Adrenal gland (tissue), 12 donors: ENCODE measurements around the gene MRPS2. TPM values are rescaled to one million over a fixed set of nuclear protein-coding genes. Genes with fewer than 3 reads are reported as not detected.
A peak's percentile ranks its signal among the peaks of the same experiment; 100 is the strongest.

Experiments
- DNase-seq, 7 donors: peaks; one replicate each; pipeline ENCODE4 v3.0.0-alpha.2; 2019 to 2020
- H3K27ac ChIP-seq, 5 donors: fragments of 200-600 bp; sonication (generic) in 4 of 5; 1 replicate in 3 of 5; 2 replicates in 2 of 5; pipeline versions ENCODE4 v1.5.1 to v1.8.0; 2016 to 2020; ENCODE audit warnings: mild to moderate bottlenecking in 1 of 5
- H3K27me3 ChIP-seq: fragments of 200-600 bp; 2 replicates; pipeline ENCODE4 v1.8.0; 2021
- H3K36me3 ChIP-seq, 2 donors: fragments of 200-600 bp; replicated peaks in 1 of 2; 1 replicate in 1 of 2; 2 replicates in 1 of 2; pipeline versions ENCODE4 v1.5.1 to v1.8.0; 2018 to 2022
- H3K4me1 ChIP-seq, 2 donors: fragments of 200-600 bp; replicated peaks in 1 of 2; 1 replicate in 1 of 2; 2 replicates in 1 of 2; pipeline versions ENCODE4 v1.5.1 to v1.8.0; 2018 to 2021
- H3K4me3 ChIP-seq, 4 donors: fragments of 200-600 bp; sonication (generic) in 3 of 4; one replicate each; pipeline ENCODE4 v1.5.1; 2016 to 2018
- H3K9me3 ChIP-seq, 3 donors: fragments of 200-600 bp; sonication (generic) in 1 of 3; replicated peaks in 1 of 3; 1 replicate in 2 of 3; 2 replicates in 1 of 3; pipeline versions ENCODE4 v1.5.1 to v1.8.0; 2016 to 2021
- POLR2A ChIP-seq, 2 donors: fragments of 450-650 bp; IDR thresholded peaks; one replicate each; pipeline ENCODE4 v1.6.1; 2017; ENCODE audit warnings: antibody characterized with exemption in 2 of 2, mild to moderate bottlenecking in 2 of 2, moderate library complexity in 1 of 2
- WGBS, 4 donors: extraction: QIAGEN DNeasy Blood & Tissue Kit in 2 of 4; methylation state at CpG; one replicate each; pipeline versions ENCODE4 v1.1.5 to v1.1.7; 2013 to 2017; 5-methylcytosine and 5-hydroxymethylcytosine counted together
- intact Hi-C, 2 donors: fragments of 100-400 bp; cut with DNase I; formaldehyde crosslinking; loops; one replicate each; pipeline versions ENCODE4 v1.14.1 to v1.15.0; 2022 to 2023
- polyA plus RNA-seq, 3 donors: library from polyadenylated mRNA; stranded (reverse); fragments of 200-250 nt in 2 of 3; fragments of 350-450 nt in 1 of 3; fragmentation: Illumina TruSeq in 1 of 3; extraction: RNeasy Lipid Tissue Mini Kit (QIAGEN cat#74804) in 1 of 3; gene quantifications; one replicate each; pipeline ENCODE4 v1.2.3, GENCODE V29; 2013 to 2014
- total RNA-seq, 9 donors: library from RNA; depleted of rRNA in 4 of 9; stranded (reverse); fragments of >200 nt in 4 of 9; fragments of 120-200 nt in 1 of 9; fragmentation: NEBNext Ultra II Directional in 1 of 9; extraction: Animal tissue kit (Norgen Biotek cat#: 25700) in 1 of 9; gene quantifications; one replicate each; pipeline versions ENCODE4 v1.1.0 to v1.2.4, GENCODE V29; 2013 to 2023
- TF ChIP-seq, protein P1 (sequence below), 6 experiments: fragments of 450-650 bp in 4 of 6; fragments of 200-600 bp in 2 of 6; sonication (generic) in 1 of 6; IDR thresholded peaks; 1 replicate in 5 of 6; 2 replicates in 1 of 6; pipeline versions ENCODE4 v1.5.1 to v1.8.0; 2016 to 2021; ENCODE audit warnings: antibody characterized with exemption in 6 of 6, mild to moderate bottlenecking in 2 of 6, moderate library complexity in 1 of 6
- donor health status: healthy with polysubstance abuse.
- donor health status: Bipolar disorder and iron deficiency.
- donor health status: DM: yes; HTN: yes; CAD: no.
- donor health status: DM: no; HTN: no; CAD: no.
- donor health status: DM: no; HTN: no; CAD: no.
- donor health status: DM: yes; HTN: yes; CAD: no.

Gene MRPS2
- total and polyA plus RNA-seq, 12 donors, result 31.8 to 84.1 (median 59.8) TPM

DNA sequence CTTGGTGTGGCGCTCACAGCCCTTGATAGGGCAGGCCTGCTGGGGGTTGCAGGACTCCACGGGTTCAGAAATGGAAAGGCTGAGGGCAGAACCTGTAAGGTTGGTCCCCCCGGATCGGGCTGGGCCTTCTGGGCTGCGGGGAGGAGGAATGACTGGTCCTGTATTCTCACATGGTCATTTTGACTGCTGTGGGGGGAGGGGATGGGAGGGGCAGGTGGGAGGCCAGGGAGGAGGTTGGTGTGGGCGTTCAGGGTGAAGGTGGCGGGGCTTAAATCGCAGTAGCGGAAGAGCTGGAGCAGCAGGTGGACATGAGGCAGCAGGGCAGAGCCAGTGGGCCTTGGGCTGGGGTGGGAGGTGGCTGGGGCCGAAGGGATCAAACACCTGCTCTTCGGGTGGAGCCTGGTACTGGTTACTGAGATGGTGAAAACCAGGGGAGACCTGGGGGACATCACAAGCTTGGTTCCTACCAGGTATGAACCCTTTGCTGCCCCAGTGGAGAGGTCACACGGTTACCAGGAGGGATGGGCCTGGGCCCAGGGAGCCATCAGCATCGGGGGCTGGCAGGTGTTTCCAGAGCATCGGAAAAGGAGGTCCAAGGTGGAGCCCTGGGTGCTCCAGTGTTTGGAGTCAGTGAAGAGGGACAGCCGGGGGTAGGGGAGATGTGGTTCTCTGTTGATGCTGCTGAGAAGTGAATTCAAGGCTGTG lies 1.8 kb downstream of the MRPS2 start:
- H3K27me3 ChIP-seq, result no peaks in the 10 kb centered on the region
- peaks cover 18% of the 10 kb centered on the region in 2 donors for H3K4me1 ChIP-seq
- peak in 2 of 7 donors; percentile 7 to 16 for DNase-seq
- H3K27ac ChIP-seq, result no peak overlapping the region
- 84 to 89% (median 87%) methylated on average over 15 of the region's 15 CpGs for WGBS, 4 donors
- intact Hi-C loops, result no loop called here
- H3K36me3 ChIP-seq, result peaks cover 0 to 26% of the 10 kb centered on the region in 2 donors
- H3K4me3 ChIP-seq, result no peak overlapping the region
- TF ChIP-seq POLR2A (IDR thresholded peaks at IDR 0.05), result no peak
- TF ChIP-seq, protein P1, sequence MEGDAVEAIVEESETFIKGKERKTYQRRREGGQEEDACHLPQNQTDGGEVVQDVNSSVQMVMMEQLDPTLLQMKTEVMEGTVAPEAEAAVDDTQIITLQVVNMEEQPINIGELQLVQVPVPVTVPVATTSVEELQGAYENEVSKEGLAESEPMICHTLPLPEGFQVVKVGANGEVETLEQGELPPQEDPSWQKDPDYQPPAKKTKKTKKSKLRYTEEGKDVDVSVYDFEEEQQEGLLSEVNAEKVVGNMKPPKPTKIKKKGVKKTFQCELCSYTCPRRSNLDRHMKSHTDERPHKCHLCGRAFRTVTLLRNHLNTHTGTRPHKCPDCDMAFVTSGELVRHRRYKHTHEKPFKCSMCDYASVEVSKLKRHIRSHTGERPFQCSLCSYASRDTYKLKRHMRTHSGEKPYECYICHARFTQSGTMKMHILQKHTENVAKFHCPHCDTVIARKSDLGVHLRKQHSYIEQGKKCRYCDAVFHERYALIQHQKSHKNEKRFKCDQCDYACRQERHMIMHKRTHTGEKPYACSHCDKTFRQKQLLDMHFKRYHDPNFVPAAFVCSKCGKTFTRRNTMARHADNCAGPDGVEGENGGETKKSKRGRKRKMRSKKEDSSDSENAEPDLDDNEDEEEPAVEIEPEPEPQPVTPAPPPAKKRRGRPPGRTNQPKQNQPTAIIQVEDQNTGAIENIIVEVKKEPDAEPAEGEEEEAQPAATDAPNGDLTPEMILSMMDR (IDR thresholded peaks at IDR 0.05), result no peak
- H3K9me3 ChIP-seq, result no peaks in the 10 kb centered on the region

DNA sequence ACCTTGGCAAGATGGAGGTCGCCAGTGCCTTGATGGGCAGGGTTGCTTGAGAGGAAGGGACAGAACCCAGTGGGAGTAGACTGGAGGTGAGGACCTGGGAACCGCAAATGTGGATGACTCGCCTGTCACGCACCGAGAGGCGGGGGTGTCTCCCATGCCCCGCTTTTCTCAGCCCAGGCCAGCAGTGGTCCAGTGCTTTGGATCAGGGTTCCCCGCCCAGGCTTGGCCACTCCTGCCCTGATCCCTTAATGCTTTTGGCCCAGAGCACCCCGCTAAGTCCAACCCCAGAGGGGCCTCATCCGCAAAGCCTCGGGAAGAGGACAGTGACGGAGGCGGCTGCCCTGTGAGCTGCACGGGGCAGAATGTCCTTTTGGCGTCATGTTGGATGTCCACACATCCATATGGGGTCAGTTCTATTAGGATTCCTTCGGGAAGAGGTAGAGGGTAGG lies 2.4 kb downstream of the MRPS2 start:
- Histone ChIP-seq H3K4me3 (no peak overlapping the region), H3K36me3 (peaks cover 0 to 26% of the 10 kb centered on the region in 2 donors), H3K27me3 (no peaks in the 10 kb centered on the region), H3K9me3 (no peaks in the 10 kb centered on the region), H3K27ac (no peak overlapping the region), H3K4me1 (peaks cover 18% of the 10 kb centered on the region in 2 donors)
- DNase-seq, result peak in 1 of 7 donors; percentile 22
- TF ChIP-seq, protein P1 (IDR thresholded peaks at IDR 0.05), result no peak
- no peak for TF ChIP-seq POLR2A (IDR thresholded peaks at IDR 0.05)
- intact Hi-C loops, result no loop called here
- WGBS, 4 donors, result 88 to 92% (median 89%) methylated on average over 7 to 16 of the region's 16 CpGs

DNA sequence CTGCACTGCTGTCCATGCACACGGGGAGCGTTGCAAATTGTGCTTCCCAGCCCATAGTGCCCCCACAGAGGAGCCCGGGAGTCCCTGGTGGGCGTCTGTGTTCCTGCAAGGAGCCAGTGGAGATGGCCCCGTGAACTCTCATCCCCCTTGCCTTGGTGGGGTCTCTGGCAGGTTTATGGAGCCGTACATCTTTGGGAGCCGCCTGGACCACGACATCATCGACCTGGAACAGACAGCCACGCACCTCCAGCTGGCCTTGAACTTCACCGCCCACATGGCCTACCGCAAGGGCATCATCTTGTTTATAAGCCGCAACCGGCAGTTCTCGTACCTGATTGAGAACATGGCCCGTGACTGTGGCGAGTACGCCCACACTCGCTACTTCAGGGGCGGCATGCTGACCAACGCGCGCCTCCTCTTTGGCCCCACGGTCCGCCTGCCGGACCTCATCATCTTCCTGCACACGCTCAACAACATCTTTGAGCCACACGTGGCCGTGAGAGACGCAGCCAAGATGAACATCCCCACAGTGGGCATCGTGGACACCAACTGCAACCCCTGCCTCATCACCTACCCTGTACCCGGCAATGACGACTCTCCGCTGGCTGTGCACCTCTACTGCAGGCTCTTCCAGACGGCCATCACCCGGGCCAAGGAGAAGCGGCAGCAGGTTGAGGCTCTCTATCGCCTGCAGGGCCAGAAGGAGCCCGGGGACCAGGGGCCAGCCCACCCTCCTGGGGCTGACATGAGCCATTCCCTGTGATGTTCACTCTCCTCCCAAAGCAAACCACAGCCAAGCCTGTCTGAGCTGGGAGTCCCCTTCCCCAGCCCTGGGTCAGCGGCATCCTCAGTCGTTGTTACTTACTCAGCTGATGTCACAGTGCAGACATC lies 3.1 kb downstream of the MRPS2 start:
- Histone ChIP-seq H3K36me3 (peaks cover 0 to 26% of the 10 kb centered on the region in 2 donors), H3K27ac (no peak overlapping the region), H3K9me3 (no peaks in the 10 kb centered on the region), H3K27me3 (no peaks in the 10 kb centered on the region), H3K4me1 (peaks cover 18% of the 10 kb centered on the region in 2 donors), H3K4me3 (no peak overlapping the region)
- intact Hi-C loops, result no loop called here
- DNase-seq, result peak in 1 of 7 donors; percentile 15
- TF ChIP-seq, protein P1 (IDR thresholded peaks at IDR 0.05), result no peak
- TF ChIP-seq POLR2A (IDR thresholded peaks at IDR 0.05), result no peak
- 85 to 89% (median 85%) methylated on average over 32 to 41 of the region's 41 CpGs for WGBS, 4 donors
